Measurements from ENCODE around the gene SLC46A1.

DNA sequence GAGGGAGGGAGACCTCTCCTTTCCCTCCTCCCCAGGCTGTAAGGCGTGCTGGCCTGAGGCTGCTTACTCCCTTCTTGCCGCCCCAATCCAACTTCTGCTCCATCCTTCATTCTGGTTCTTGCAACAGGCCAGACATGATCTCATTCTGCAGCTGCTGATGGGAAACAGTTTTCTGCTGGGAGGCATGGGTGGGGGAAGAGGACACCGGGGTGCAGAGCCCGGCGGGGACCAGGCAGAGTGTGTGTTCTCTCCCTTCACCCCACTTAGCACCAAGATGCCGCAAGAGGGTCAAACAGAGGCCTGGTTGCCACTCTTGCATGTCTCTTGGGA, 33.1 kb downstream of the SLC46A1 start:
- TF ChIP-seq, protein P1, sequence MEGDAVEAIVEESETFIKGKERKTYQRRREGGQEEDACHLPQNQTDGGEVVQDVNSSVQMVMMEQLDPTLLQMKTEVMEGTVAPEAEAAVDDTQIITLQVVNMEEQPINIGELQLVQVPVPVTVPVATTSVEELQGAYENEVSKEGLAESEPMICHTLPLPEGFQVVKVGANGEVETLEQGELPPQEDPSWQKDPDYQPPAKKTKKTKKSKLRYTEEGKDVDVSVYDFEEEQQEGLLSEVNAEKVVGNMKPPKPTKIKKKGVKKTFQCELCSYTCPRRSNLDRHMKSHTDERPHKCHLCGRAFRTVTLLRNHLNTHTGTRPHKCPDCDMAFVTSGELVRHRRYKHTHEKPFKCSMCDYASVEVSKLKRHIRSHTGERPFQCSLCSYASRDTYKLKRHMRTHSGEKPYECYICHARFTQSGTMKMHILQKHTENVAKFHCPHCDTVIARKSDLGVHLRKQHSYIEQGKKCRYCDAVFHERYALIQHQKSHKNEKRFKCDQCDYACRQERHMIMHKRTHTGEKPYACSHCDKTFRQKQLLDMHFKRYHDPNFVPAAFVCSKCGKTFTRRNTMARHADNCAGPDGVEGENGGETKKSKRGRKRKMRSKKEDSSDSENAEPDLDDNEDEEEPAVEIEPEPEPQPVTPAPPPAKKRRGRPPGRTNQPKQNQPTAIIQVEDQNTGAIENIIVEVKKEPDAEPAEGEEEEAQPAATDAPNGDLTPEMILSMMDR (conservative IDR thresholded peaks at IDR 0.05; ENCODE audit: low read length) = no peak
- no peak for TF ChIP-seq EZH2phosphoT487 (IDR thresholded peaks at IDR 0.05; ENCODE audit: borderline replicate concordance, low read depth, low read length)
